GM21447 (cell line): Measurements from ENCODE around the gene HIBCH.

Source experiments
- ATAC-seq: cut with Tn5 transposase; IDR thresholded peaks from one replicate; pipeline ENCODE4 v1.9.1; 2021; ENCODE audit not compliant: unreplicated experiment

The HIBCH gene

DNA sequence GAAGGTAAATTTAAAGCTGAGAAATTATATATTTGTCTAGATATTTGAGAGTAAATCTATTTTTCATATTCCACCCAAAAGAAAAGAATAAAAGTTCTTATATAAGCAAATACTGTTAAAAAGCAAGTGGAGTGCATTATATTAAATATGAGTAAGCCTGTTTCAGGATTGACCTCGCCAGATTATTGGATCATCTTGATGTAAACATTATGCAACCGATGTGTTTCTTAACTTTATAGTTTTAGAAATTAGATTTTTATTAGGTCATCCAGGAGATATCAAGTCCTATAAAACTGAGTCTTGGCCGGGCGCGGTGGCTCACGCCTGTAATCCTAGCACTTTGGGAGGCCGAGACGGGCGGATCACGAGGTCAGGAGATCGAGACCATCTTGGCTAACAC lies 156.8 kb downstream of the HIBCH start:
- ATAC-seq: no peak

- ATAC-seq: no peak
Observed at GRCh38 chr2:190159453-190159852, 160.2 kb downstream of the HIBCH start.

- ATAC-seq: no peak
Observed at GRCh38 chr2:190158798-190159434, 160.7 kb downstream of the HIBCH start.

GRCh38 chr2:190157613-190158528 lies 161.8 kb downstream of the HIBCH start:
- peak; percentile 48 for ATAC-seq

DNA sequence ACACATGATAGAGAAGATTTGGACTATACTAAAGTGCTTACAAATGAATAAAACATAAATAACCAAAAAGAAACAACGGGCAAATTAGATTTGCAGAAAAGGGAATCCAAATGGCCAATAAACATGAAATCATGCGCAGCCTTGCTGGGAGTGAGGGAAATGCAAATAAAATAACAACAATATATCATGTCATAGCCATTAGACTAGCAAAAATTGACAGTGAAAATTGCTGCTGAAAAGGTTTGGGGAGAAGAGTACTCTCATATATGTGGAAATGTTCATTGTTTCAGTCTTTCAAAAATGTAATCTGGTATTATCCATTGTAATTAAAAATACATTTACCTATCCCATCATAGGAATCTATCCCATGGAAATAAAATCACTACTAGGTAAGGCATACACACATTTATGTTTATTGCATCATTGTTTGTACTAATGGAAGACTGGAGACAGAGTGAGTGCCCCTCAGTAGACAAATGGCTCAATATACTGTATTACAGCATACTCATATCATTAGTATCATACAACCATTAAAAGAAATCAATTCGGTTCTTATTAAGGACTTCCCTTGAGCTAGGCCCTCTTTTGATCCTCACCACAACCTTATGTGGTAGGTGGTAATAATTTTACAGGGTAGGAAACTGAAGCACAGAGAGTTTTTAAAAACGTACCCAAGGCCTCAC lies 163.0 kb downstream of the HIBCH start:
- ATAC-seq: no peak
